Gastrocnemius medialis (tissue), 4 donors: ENCODE measurements around the gene VDR. TPM values are rescaled to one million over a fixed set of nuclear protein-coding genes. Genes with fewer than 3 reads are reported as not detected.

ENCODE experiments used
- ATAC-seq, 2 donors: fragments of 150-250 bp; one replicate each; pipeline ENCODE4 v1.9.1; 2016
- DNase-seq, 2 donors: peaks; one replicate each; pipeline ENCODE4 v3.0.0-alpha.2; 2019
- H3K27ac ChIP-seq, 4 donors: fragments of 200-600 bp; sonication (generic); 1 replicate in 1 of 4; 2 replicates in 3 of 4; pipeline ENCODE4 v1.5.1; 2016 to 2018; ENCODE audit warnings: mild to moderate bottlenecking in 2 of 4, moderate library complexity in 1 of 4
- H3K27me3 ChIP-seq, 3 donors: fragments of 200-600 bp; sonication (generic) in 2 of 3; 1 replicate in 1 of 3; 2 replicates in 2 of 3; pipeline versions ENCODE4 v1.5.1 to v1.6.0; 2016 to 2019; ENCODE audit warnings: mild to moderate bottlenecking in 1 of 3, moderate library complexity in 1 of 3
- H3K36me3 ChIP-seq, 2 donors: fragments of 200-600 bp; sonication (generic) in 1 of 2; one replicate each; pipeline ENCODE4 v1.5.1; 2017 to 2018
- H3K4me1 ChIP-seq, 2 donors: fragments of 200-600 bp; sonication (generic) in 1 of 2; one replicate each; pipeline ENCODE4 v1.5.1; 2016 to 2017; ENCODE audit warnings: mild to moderate bottlenecking in 2 of 2
- H3K4me3 ChIP-seq, 4 donors: fragments of 200-600 bp; sonication (generic) in 3 of 4; 1 replicate in 1 of 4; 2 replicates in 3 of 4; pipeline ENCODE4 v1.5.1; 2016 to 2019; ENCODE audit warnings: mild to moderate bottlenecking in 2 of 4
- H3K9me3 ChIP-seq, 3 donors: fragments of 200-600 bp; sonication (generic) in 2 of 3; 1 replicate in 1 of 3; 2 replicates in 2 of 3; pipeline ENCODE4 v1.5.1; 2016 to 2019
- POLR2A ChIP-seq, 2 donors: fragments of 450-650 bp; IDR thresholded peaks; one replicate each; pipeline ENCODE4 v1.6.1; 2017; ENCODE audit warnings: antibody characterized with exemption in 2 of 2, mild to moderate bottlenecking in 2 of 2, moderate library complexity in 2 of 2
- in situ Hi-C, 4 donors: fragments of 200-750 bp; cut with MboI; loops; one replicate each; pipeline versions ENCODE4 v1.15.0 to v1.8.0; 2017; ENCODE audit warnings: low sequenced_read_pairs in 4 of 4
- intact Hi-C: fragments of 100-400 bp; cut with DNase I; formaldehyde crosslinking; loops from one replicate; pipeline ENCODE4 v1.15.1; 2023; ENCODE audit warnings: low total_unique reads
- total RNA-seq, 4 donors: library from RNA; depleted of rRNA; stranded (reverse); fragments of >200 nt; gene quantifications; one replicate each; pipeline versions ENCODE4 v1.1.0 to v1.2.3, GENCODE V29; 2016
- TF ChIP-seq, protein P1 (sequence below), 5 experiments: fragments of 450-650 bp in 3 of 5; fragments of 200-600 bp in 2 of 5; sonication (generic) in 2 of 5; IDR thresholded peaks in 4 of 5; conservative IDR thresholded peaks in 1 of 5; 1 replicate in 4 of 5; 2 replicates in 1 of 5; pipeline ENCODE4 v1.5.1; 2016 to 2019; ENCODE audit warnings: antibody characterized with exemption in 5 of 5, mild to moderate bottlenecking in 3 of 5, moderate library complexity in 3 of 5

The VDR gene
- total RNA-seq, 4 donors from 2014 or later, result 3.2 to 6.1 (median 4.4) TPM

DNA sequence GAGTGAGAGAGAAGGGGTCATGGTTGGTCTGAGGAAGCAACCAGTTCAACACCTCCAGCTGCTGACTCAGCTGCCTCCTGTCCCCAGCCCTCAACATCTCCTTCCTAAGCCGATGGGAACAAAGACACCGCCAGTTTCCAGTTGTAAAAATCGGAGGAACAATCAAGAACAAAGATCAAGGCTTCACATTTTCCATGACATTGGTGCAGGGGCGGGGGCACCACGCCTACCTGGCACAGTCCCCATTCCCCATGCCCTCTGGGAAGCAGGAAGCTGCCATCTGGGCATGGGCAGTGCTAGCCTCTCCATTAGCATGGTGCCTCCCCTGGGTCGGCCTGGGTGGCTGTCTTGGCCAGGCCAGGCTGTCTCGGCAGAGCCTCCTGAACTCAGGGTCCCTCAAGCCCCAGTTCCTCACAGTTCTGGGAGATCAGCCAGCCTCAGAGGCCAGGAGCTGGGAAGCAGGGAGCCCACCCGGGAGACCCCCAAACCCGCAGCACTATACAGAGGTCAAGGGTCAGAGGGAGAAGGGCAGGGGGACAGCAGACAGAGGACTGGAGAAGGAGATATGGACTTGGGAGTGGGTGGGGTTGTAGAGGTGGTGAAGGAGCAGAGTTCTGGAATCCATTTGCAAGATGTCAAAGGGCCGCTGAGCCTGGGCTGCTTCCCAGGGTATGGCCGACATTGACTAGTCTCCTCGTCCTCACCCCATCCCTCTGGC, 39.0 kb upstream of the VDR start:
- DNase-seq (no peak), ATAC-seq (no peak)
- TF ChIP-seq POLR2A (IDR thresholded peaks at IDR 0.05), result no peak
- TF ChIP-seq, protein P1, sequence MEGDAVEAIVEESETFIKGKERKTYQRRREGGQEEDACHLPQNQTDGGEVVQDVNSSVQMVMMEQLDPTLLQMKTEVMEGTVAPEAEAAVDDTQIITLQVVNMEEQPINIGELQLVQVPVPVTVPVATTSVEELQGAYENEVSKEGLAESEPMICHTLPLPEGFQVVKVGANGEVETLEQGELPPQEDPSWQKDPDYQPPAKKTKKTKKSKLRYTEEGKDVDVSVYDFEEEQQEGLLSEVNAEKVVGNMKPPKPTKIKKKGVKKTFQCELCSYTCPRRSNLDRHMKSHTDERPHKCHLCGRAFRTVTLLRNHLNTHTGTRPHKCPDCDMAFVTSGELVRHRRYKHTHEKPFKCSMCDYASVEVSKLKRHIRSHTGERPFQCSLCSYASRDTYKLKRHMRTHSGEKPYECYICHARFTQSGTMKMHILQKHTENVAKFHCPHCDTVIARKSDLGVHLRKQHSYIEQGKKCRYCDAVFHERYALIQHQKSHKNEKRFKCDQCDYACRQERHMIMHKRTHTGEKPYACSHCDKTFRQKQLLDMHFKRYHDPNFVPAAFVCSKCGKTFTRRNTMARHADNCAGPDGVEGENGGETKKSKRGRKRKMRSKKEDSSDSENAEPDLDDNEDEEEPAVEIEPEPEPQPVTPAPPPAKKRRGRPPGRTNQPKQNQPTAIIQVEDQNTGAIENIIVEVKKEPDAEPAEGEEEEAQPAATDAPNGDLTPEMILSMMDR (IDR thresholded peaks at IDR 0.05 in 4 of 5, conservative IDR thresholded peaks at IDR 0.05 in 1 of 5), result no peak
- Histone ChIP-seq H3K27me3 (peaks cover 3 to 5% (median 5%) of the 10 kb centered on the region in 3 donors), H3K36me3 (no peaks in the 10 kb centered on the region), H3K27ac (no peak overlapping the region), H3K4me1 (peaks cover 0 to 5% of the 10 kb centered on the region in 2 donors), H3K4me3 (no peak overlapping the region), H3K9me3 (no peaks in the 10 kb centered on the region)
- intact Hi-C loops (no loop called here), in situ Hi-C loops (no loop called here)

GRCh38 chr12:47942614-47943225, 37.9 kb upstream of the VDR start:
- Histone ChIP-seq H3K4me3 (no peak overlapping the region), H3K27me3 (peaks cover 3 to 5% (median 5%) of the 10 kb centered on the region in 3 donors), H3K4me1 (peaks cover 0 to 5% of the 10 kb centered on the region in 2 donors), H3K36me3 (no peaks in the 10 kb centered on the region), H3K27ac (no peak overlapping the region), H3K9me3 (no peaks in the 10 kb centered on the region)
- DNase-seq (no peak), ATAC-seq (no peak)
- intact Hi-C loops (loop anchor here (1.0 kb wide), 1 partner anchor 223 kb away; no protein-coding TSS in a partner anchor), in situ Hi-C loops (no loop called here)
- TF ChIP-seq, protein P1 (IDR thresholded peaks at IDR 0.05 in 4 of 5, conservative IDR thresholded peaks at IDR 0.05 in 1 of 5), result no peak
- TF ChIP-seq POLR2A (IDR thresholded peaks at IDR 0.05), result no peak

- Histone ChIP-seq H3K4me1 (peaks cover 0 to 5% of the 10 kb centered on the region in 2 donors), H3K27me3 (peaks cover 3 to 5% (median 5%) of the 10 kb centered on the region in 3 donors), H3K36me3 (no peaks in the 10 kb centered on the region), H3K27ac (no peak overlapping the region), H3K9me3 (no peaks in the 10 kb centered on the region), H3K4me3 (no peak overlapping the region)
- in situ Hi-C loops, result no loop called here
- ATAC-seq, result no peak
- no peak for DNase-seq
- intact Hi-C loops, result loop anchor here (1.0 kb wide), 1 partner anchor 223 kb away; no protein-coding TSS in a partner anchor
- TF ChIP-seq, protein P1 (IDR thresholded peaks at IDR 0.05 in 4 of 5, conservative IDR thresholded peaks at IDR 0.05 in 1 of 5), result peak in 3 of 5 experiments; percentile 17 to 39 (median 17)
- no peak for TF ChIP-seq POLR2A (IDR thresholded peaks at IDR 0.05)
Observed at GRCh38 chr12:47941871-47942613, 37.2 kb upstream of the VDR start.

- intact Hi-C loops, result no loop called here
- Histone ChIP-seq H3K36me3 (no peaks in the 10 kb centered on the region), H3K4me1 (peaks cover 0 to 5% of the 10 kb centered on the region in 2 donors), H3K27me3 (peaks cover 3 to 5% (median 5%) of the 10 kb centered on the region in 3 donors), H3K4me3 (no peak overlapping the region), H3K27ac (no peak overlapping the region), H3K9me3 (no peaks in the 10 kb centered on the region)
- DNase-seq (no peak), ATAC-seq (no peak)
- in situ Hi-C loops, result no loop called here
- TF ChIP-seq, protein P1 (IDR thresholded peaks at IDR 0.05 in 4 of 5, conservative IDR thresholded peaks at IDR 0.05 in 1 of 5), result no peak
- no peak for TF ChIP-seq POLR2A (IDR thresholded peaks at IDR 0.05)
Observed at GRCh38 chr12:47941475-47941780, 36.6 kb upstream of the VDR start.
